Measurements from ENCODE around the gene FOXO6.

Gene FOXO6

GRCh38 chr1:41414716-41415306 is 53.6 kb downstream of the FOXO6 start:
- in situ Hi-C loops (cut with MboI; ENCODE audit: low sequenced_read_pairs, unreplicated experiment): loop anchor here (10.0 kb wide), 1 partner anchor 90 kb away; no protein-coding TSS in a partner anchor
- no peak for TF ChIP-seq CTCF (IDR thresholded peaks at IDR 0.05; ENCODE audit: borderline replicate concordance, control extremely low read depth, extremely low read depth, insufficient read depth, missing control alignments)
- no peak for DNase-seq (ENCODE audit: low spot score)

GRCh38 chr1:41416081-41416480 is 54.8 kb downstream of the FOXO6 start:
- DNase-seq (ENCODE audit: low spot score): no peak
- in situ Hi-C loops (cut with MboI; ENCODE audit: low sequenced_read_pairs, unreplicated experiment): loop anchor here (10.0 kb wide), 1 partner anchor 91 kb away; no protein-coding TSS in a partner anchor
- TF ChIP-seq CTCF (IDR thresholded peaks at IDR 0.05; ENCODE audit: borderline replicate concordance, control extremely low read depth, extremely low read depth, insufficient read depth, missing control alignments): no peak

- in situ Hi-C loops (cut with MboI; ENCODE audit: low sequenced_read_pairs, unreplicated experiment): loop anchor here (10.0 kb wide), 1 partner anchor 92 kb away; no protein-coding TSS in a partner anchor
- DNase-seq (ENCODE audit: low spot score): peak; percentile 88
Measured at GRCh38 chr1:41416552-41417334, 55.5 kb downstream of the FOXO6 start.

GRCh38 chr1:41417335-41417682 is 56.1 kb downstream of the FOXO6 start:
- in situ Hi-C loops (cut with MboI; ENCODE audit: low sequenced_read_pairs, unreplicated experiment): loop anchor here (10.0 kb wide), 1 partner anchor 93 kb away; no protein-coding TSS in a partner anchor
- TF ChIP-seq CTCF (IDR thresholded peaks at IDR 0.05; ENCODE audit: borderline replicate concordance, control extremely low read depth, extremely low read depth, insufficient read depth, missing control alignments): no peak
- no peak for DNase-seq (ENCODE audit: low spot score)

More at GRCh38 chr1:41416552-41417334, 55.5 kb downstream of the FOXO6 start:
- TF ChIP-seq CTCF (IDR thresholded peaks at IDR 0.05; ENCODE audit: borderline replicate concordance, control extremely low read depth, extremely low read depth, insufficient read depth, missing control alignments): peak; percentile 93

- no peak for TF ChIP-seq CTCF (IDR thresholded peaks at IDR 0.05; ENCODE audit: borderline replicate concordance, control extremely low read depth, extremely low read depth, insufficient read depth, missing control alignments)
- in situ Hi-C loops (cut with MboI; ENCODE audit: low sequenced_read_pairs, unreplicated experiment): loop anchor here (10.0 kb wide), 1 partner anchor 93 kb away; no protein-coding TSS in a partner anchor
Measured at GRCh38 chr1:41417746-41418145, 56.5 kb downstream of the FOXO6 start.

GRCh38 chr1:41418857-41419583 is 57.8 kb downstream of the FOXO6 start:
- in situ Hi-C loops (cut with MboI; ENCODE audit: low sequenced_read_pairs, unreplicated experiment): loop anchor here (10.0 kb wide), 1 partner anchor 94 kb away; no protein-coding TSS in a partner anchor
- no peak for TF ChIP-seq CTCF (IDR thresholded peaks at IDR 0.05; ENCODE audit: borderline replicate concordance, control extremely low read depth, extremely low read depth, insufficient read depth, missing control alignments)
- no peak for DNase-seq (ENCODE audit: low spot score)

More at GRCh38 chr1:41417746-41418145, 56.5 kb downstream of the FOXO6 start:
- no peak for DNase-seq (ENCODE audit: low spot score)
